Astrocyte (in vitro differentiated cells and primary cell): ENCODE measurements around the gene PHKG1.

Experiments used
- EZH2 ChIP-seq: IDR thresholded peaks from 2 replicates; pipeline ENCODE4 v1.6.1; 2012; ENCODE audit warnings: mild to moderate bottlenecking, low read length, inconsistent platforms; ENCODE audit not compliant: insufficient read depth
- TF ChIP-seq, protein P1 (sequence below): IDR thresholded peaks from 2 replicates; pipeline ENCODE4 v1.5.1; 2011; ENCODE audit warnings: low read depth, mild to moderate bottlenecking, inconsistent platforms, low read length, moderate library complexity; ENCODE audit not compliant: insufficient read depth

DNA sequence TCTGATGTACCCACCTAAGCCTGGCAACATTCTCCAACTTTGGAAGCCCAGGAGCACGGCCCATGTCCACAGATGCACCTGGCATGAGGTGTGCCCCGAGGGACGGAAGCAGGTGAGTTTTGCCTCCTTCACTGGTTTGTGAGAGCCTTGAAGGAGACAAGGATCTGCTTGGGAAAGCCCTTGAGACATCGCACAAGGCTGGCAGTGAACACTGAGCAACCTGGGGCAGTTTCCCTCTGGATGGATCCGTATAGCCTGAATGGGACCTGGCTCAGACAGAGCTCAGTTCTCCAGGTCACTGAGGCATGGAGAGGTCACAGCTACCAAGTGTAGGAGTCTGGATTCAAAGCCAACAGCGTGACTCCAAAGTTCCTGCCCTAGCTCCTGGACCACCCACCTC, 32.2 kb upstream of the PHKG1 start:
- TF ChIP-seq, protein P1, sequence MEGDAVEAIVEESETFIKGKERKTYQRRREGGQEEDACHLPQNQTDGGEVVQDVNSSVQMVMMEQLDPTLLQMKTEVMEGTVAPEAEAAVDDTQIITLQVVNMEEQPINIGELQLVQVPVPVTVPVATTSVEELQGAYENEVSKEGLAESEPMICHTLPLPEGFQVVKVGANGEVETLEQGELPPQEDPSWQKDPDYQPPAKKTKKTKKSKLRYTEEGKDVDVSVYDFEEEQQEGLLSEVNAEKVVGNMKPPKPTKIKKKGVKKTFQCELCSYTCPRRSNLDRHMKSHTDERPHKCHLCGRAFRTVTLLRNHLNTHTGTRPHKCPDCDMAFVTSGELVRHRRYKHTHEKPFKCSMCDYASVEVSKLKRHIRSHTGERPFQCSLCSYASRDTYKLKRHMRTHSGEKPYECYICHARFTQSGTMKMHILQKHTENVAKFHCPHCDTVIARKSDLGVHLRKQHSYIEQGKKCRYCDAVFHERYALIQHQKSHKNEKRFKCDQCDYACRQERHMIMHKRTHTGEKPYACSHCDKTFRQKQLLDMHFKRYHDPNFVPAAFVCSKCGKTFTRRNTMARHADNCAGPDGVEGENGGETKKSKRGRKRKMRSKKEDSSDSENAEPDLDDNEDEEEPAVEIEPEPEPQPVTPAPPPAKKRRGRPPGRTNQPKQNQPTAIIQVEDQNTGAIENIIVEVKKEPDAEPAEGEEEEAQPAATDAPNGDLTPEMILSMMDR: no peak
- no peak for TF ChIP-seq EZH2
